ENCODE data around the gene UBTF. TPM values are rescaled to one million over a fixed set of nuclear protein-coding genes. Genes with fewer than 3 reads are reported as not detected.

UBTF gene
- total RNA-seq, 1 experiment from 2014 or later = 75.9 TPM

GRCh38 chr17:44219108-44219615 lies 313 bp downstream of the UBTF start (continued):
- TF ChIP-seq GRHL2 (CRISPR knock-in tag; IDR thresholded peaks at IDR 0.05; ENCODE audit: insufficient replicate concordance, severe bottlenecking) (no peak), NR3C1 (CRISPR knock-in tag; conservative IDR thresholded peaks at IDR 0.05; ENCODE audit: low read depth) (no peak)

GRCh38 chr17:44218344-44219107 lies 949 bp downstream of the UBTF start:
- TF ChIP-seq NR2C2 (CRISPR knock-in tag; IDR thresholded peaks at IDR 0.05) (no peak), E2F5 (CRISPR knock-in tag; IDR thresholded peaks at IDR 0.05) (0 out of 2 replicates have a peak, but pooled peaks have one; percentile 42), ESRRA (CRISPR knock-in tag; IDR thresholded peaks at IDR 0.05; ENCODE audit: borderline replicate concordance) (no peak), USF2 (CRISPR knock-in tag; IDR thresholded peaks at IDR 0.05) (peak; percentile 36; the same call in 1 of the 2 replicates), ZNF219 (CRISPR knock-in tag; IDR thresholded peaks at IDR 0.05; ENCODE audit: borderline replicate concordance) (no peak), TP53 (CRISPR knock-in tag; IDR thresholded peaks at IDR 0.05) (no peak), HMGXB4 (CRISPR knock-in tag; IDR thresholded peaks at IDR 0.05) (0 out of 2 replicates have a peak, but pooled peaks have one; percentile 62), CTCF (IDR thresholded peaks at IDR 0.05) (peak; percentile 26; the same call in 1 of the 2 replicates)
- POLR2A ChIA-PET = interaction anchor here (0.6 to 1.7 kb wide), 6 partner anchors 26 to 136 kb away, joined by 3 to 9 read pairs (median 3); partner anchors contain the start of gene TMUB2
- peaks cover 39% of the 10 kb centered on the region for H3K36me3 Mint-ChIP-seq

GRCh38 chr17:44217738-44218343 lies 1.6 kb downstream of the UBTF start:
- peak overlapping the region; percentile 82 for H3K4me3 Mint-ChIP-seq
- TF ChIP-seq MAX (CRISPR knock-in tag; IDR thresholded peaks at IDR 0.05) = no peak
- TF ChIP-seq CDX4 (CRISPR knock-in tag; IDR thresholded peaks at IDR 0.05; ENCODE audit: borderline replicate concordance) = no peak
- TF ChIP-seq ZNF671 (CRISPR knock-in tag; IDR thresholded peaks at IDR 0.05) = no peak
- TF ChIP-seq GRHL2 (CRISPR knock-in tag; IDR thresholded peaks at IDR 0.05; ENCODE audit: insufficient replicate concordance, severe bottlenecking) = no peak
- TF ChIP-seq ZNF121 (CRISPR knock-in tag; IDR thresholded peaks at IDR 0.05) = no peak
- TF ChIP-seq FOXP1 (CRISPR knock-in tag; IDR thresholded peaks at IDR 0.05; ENCODE audit: borderline replicate concordance) = no peak
- no peak for TF ChIP-seq KAT7 (CRISPR knock-in tag; IDR thresholded peaks at IDR 0.05; ENCODE audit: borderline replicate concordance)
- no peak for TF ChIP-seq IRF1 (CRISPR knock-in tag; IDR thresholded peaks at IDR 0.05)
- TF ChIP-seq ZBTB21 (CRISPR knock-in tag; IDR thresholded peaks at IDR 0.05; ENCODE audit: borderline replicate concordance) = no peak
- no peak for TF ChIP-seq ZNF512 (CRISPR knock-in tag; IDR thresholded peaks at IDR 0.05; ENCODE audit: borderline replicate concordance)
- no peak for TF ChIP-seq ZNF219 (CRISPR knock-in tag; IDR thresholded peaks at IDR 0.05; ENCODE audit: borderline replicate concordance)
- no peak for TF ChIP-seq NFE2L1 (CRISPR knock-in tag; IDR thresholded peaks at IDR 0.05)
- TF ChIP-seq NFYB (CRISPR knock-in tag; conservative IDR thresholded peaks at IDR 0.05; ENCODE audit: low read depth) = no peak

More at GRCh38 chr17:44218344-44219107, 949 bp downstream of the UBTF start:
- Mint-ChIP-seq H3K27me3 (ENCODE audit: low read depth) (no peaks in the 10 kb centered on the region), H3K4me1 (peaks cover 17% of the 10 kb centered on the region), H3K27ac (no peak overlapping the region), H3K4me3 (peak overlapping the region; percentile 82), H3K9me3 (no peaks in the 10 kb centered on the region)
- peak; percentile 72 for DNase-seq (ENCODE audit: low spot score)
- peak; percentile 30 for ATAC-seq
- CTCF ChIA-PET = interaction anchor here (0.6 to 4.7 kb wide), 24 partner anchors 9 to 384 kb away, joined by 3 to 73 read pairs (median 4); partner anchors contain the start of genes ATXN7L3, GRN, RUNDC3A and SLC25A39

More at GRCh38 chr17:44217738-44218343, 1.6 kb downstream of the UBTF start:
- H3K9me3 Mint-ChIP-seq = no peaks in the 10 kb centered on the region
- ChIA-PET POLR2A (interaction anchor here (0.5 to 1.7 kb wide), 7 partner anchors 12 to 137 kb away, joined by 3 to 9 read pairs (median 3); no protein-coding TSS in a partner anchor), CTCF (interaction anchor here (0.6 to 4.7 kb wide), 24 partner anchors 8 to 385 kb away, joined by 3 to 73 read pairs (median 4); partner anchors contain the start of genes ATXN7L3, GRN, RUNDC3A and SLC25A39)
- H3K36me3 Mint-ChIP-seq = peaks cover 40% of the 10 kb centered on the region
- H3K27ac Mint-ChIP-seq = peak overlapping the region; percentile 91
- peaks cover 19% of the 10 kb centered on the region for H3K4me1 Mint-ChIP-seq
- H3K27me3 Mint-ChIP-seq (ENCODE audit: low read depth) = no peaks in the 10 kb centered on the region
- DNase-seq (ENCODE audit: low spot score) = no peak
- no peak for ATAC-seq
